Stimulated activated effector memory CD8-positive, alpha-beta T cell treated with anti-CD3 and anti-CD28 coated beads, Interleukin-12 subunit alpha, Interleukin-12 subunit beta, amount 100 ng/mL, for 72 hours (primary cell): ENCODE data around the gene ASGR1.
"Not testable (repeated sequence)": the region's sequence is repeated elsewhere in the genome, so short reads cannot be mapped to it uniquely, and the experiment has no call there.

Source experiments
- ATAC-seq: fragments of 150-1000 bp; cut with Tn5 transposase; 2 replicates; pipeline ENCODE4 v1.10.0; 2021
- DNase-seq, 2 donors: peaks; one replicate each; pipeline ENCODE4 v3.0.0; 2021 to 2022; ENCODE audit warnings: low spot score in 2 of 2
- H3K27ac Mint-ChIP-seq: one replicate; pipeline ENCODE4 v1.8.0; 2022; ENCODE audit warnings: mild to moderate bottlenecking, mixed read lengths
- H3K36me3 Mint-ChIP-seq: one replicate; pipeline ENCODE4 v1.8.0; 2022; ENCODE audit warnings: mild to moderate bottlenecking, mixed read lengths
- H3K4me1 Mint-ChIP-seq: one replicate; pipeline ENCODE4 v1.8.0; 2022; ENCODE audit warnings: mixed read lengths
- H3K4me3 Mint-ChIP-seq: one replicate; pipeline ENCODE4 v1.8.0; 2022; ENCODE audit warnings: mild to moderate bottlenecking, mixed read lengths
- H3K9me3 Mint-ChIP-seq: one replicate; pipeline ENCODE4 v1.8.0; 2022; ENCODE audit warnings: mixed read lengths

ASGR1 gene

DNA sequence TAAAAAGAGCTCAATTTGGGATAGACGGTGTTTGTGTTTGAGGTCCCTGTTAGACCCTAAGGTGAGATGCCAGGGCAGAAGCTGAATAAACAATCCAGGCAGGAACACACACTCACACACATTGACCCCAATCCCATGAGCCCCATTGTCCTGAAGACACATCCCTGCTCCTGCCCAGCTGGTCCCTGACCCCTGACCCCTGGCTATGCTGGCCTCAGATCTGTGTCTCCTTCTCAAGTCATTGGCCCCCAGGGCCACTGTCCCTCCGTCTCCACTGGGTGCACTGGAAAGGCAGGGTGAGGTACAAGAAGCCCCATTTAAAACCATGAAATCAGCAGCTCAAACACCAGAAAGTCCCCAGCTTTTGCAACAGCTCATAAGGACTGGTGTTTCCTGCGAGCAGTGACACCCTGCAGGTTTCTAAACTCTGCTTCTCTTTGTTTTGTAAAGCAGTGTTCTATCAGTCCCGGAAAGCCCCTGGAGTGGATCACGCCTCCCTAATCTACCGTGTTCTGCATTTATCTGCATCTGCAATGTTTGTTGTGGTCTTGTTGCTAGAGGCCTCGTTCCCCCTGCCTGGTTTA, 46.6 kb downstream of the ASGR1 start:
- peak; percentile 94 for ATAC-seq
- peak overlapping the region; percentile 60 for H3K4me3 Mint-ChIP-seq

DNA sequence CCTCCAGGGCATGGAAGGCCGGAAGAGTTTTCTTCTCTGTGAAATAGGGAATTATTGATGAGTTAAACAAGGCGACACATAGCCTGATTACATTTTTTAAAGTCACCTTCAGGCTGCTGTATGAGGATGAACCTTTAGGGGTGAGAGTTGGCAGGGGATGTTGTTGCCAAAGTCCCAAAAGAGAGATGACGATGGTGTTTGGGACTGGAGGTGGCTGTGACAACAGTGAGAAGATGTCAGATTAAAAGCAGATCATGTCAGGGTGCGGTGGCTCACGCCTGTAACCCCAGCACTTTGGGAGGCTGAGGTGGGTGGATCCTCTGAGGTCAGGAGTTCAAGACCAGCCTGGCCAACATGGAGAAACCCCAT, 47.8 kb downstream of the ASGR1 start:
- Mint-ChIP-seq H3K27ac (peak overlapping the region; percentile 20), H3K36me3 (no peaks in the 10 kb centered on the region), H3K9me3 (no peaks in the 10 kb centered on the region), H3K4me1 (peaks cover 29% of the 10 kb centered on the region), H3K4me3 (no peak overlapping the region)
- DNase-seq (no peak), ATAC-seq (no peak)

More for the DNA sequence above, 46.6 kb downstream of the ASGR1 start:
- Mint-ChIP-seq H3K4me1 (peaks cover 29% of the 10 kb centered on the region), H3K27ac (peak overlapping the region; percentile 67), H3K9me3 (no peaks in the 10 kb centered on the region), H3K36me3 (no peaks in the 10 kb centered on the region)
- DNase-seq: peak; percentile 7 to 67

DNA sequence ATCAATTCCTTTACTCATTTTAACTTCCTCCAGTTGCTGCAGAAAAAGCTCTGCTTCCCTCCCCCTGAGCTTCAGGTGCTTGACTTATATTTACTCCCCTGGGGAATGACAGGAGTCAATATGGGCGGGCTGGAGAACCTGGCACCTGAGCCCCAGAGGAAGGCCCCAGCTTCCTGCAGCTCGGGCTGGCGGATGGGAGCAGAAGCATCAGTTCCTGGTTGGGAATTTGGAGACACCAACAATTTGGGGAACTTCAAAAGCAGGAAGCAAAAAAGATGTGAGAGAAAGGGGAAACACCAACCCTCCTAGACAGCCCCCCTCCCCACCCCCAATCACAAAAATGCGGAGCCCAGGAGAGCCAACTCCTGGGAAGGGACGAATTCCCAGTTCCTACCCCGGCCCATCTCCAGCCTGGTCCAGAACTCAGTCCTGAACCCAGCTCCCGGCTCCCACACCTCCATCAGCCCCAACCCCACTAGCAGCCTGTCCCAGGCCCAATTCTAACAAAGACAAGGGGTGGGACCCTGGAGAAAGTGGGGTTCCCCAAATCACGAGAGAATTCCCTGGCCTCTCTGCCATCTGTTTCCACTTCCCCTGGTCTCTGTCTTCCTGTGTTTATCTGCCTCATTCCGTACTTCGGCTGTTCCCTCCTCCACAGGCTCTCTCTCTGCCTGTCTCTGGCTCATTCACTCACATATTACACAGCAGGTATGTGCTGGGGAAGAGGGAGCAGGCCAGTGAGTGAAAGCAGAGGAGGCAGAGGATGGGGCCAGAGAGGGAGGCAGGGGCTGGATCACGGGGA, 48.3 kb downstream of the ASGR1 start:
- DNase-seq (no peak), ATAC-seq (no peak)
- Mint-ChIP-seq H3K27ac (peak overlapping the region; percentile 20), H3K4me1 (peaks cover 29% of the 10 kb centered on the region), H3K9me3 (no peaks in the 10 kb centered on the region), H3K36me3 (no peaks in the 10 kb centered on the region), H3K4me3 (no peak overlapping the region)

DNA sequence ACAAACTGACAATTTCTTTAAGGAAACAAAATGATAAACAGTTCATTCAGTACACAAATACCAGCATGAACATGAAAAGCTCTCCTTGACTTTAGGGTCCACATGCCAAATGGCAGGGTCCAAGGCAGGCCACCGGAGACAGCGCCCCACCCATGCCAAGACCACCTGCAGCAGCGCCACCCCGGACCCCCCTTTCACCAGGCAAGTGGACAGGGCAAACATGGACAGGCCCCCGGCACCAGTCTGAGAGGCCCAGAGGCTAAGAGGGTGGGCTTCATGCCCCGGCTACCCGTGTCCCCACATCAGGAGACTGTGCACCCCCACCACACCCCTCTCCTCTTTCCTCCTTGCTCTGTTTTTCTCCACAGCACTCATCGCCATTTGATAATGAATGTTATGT, 49.9 kb downstream of the ASGR1 start:
- H3K4me3 Mint-ChIP-seq: no peak overlapping the region
- no peaks in the 10 kb centered on the region for H3K9me3 Mint-ChIP-seq
- ATAC-seq: no peak

DNA sequence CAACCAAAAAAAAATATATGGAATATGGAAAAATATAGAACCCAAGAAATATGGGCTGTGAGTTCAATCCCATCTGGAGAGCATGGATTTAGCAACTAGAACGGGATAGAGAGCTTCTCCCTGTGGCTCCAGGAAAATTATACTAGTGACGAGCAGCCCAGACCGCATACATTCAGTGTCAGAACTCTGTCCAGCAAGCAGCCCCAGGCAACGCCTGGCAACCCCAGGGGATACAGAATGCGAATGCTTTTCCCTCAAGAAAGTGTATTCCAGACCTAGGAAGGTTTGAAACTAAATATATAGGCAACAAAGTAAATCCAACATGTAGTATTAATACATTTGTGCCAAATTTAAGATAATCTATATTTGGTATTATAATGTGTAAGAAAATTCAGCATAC, 51.0 kb downstream of the ASGR1 start:
- no peak for ATAC-seq
- H3K27ac Mint-ChIP-seq: no peak overlapping the region
- peaks cover 22% of the 10 kb centered on the region for H3K4me1 Mint-ChIP-seq
- H3K4me3 Mint-ChIP-seq: no peak overlapping the region
- H3K9me3 Mint-ChIP-seq: no peaks in the 10 kb centered on the region
- DNase-seq: no peak
- no peaks in the 10 kb centered on the region for H3K36me3 Mint-ChIP-seq

More for the DNA sequence above, 49.9 kb downstream of the ASGR1 start:
- no peak for DNase-seq
- H3K36me3 Mint-ChIP-seq: no peaks in the 10 kb centered on the region
- peaks cover 29% of the 10 kb centered on the region for H3K4me1 Mint-ChIP-seq
- H3K27ac Mint-ChIP-seq: no peak overlapping the region

DNA sequence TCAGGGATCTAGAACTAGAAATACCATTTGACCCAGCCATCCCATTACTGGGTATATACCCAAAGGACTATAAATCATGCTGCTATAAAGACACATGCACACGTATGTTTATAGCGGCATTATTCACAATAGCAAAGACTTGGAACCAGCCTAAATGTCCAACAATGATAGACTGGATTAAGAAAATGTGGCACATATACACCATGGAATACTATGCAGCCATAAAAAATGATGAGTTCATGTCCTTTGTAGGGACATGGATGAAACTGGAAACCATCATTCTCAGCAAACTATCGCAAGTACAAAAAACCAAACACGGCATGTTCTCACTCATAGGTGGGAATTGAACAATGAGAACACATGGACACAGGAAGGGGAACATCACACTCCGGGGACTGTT, 51.7 kb downstream of the ASGR1 start:
- H3K27ac Mint-ChIP-seq, H3K9me3 Mint-ChIP-seq, DNase-seq, H3K4me3 Mint-ChIP-seq, H3K36me3 Mint-ChIP-seq, ATAC-seq: not testable (repeated sequence)
- peaks cover 16% of the 10 kb centered on the region for H3K4me1 Mint-ChIP-seq

DNA sequence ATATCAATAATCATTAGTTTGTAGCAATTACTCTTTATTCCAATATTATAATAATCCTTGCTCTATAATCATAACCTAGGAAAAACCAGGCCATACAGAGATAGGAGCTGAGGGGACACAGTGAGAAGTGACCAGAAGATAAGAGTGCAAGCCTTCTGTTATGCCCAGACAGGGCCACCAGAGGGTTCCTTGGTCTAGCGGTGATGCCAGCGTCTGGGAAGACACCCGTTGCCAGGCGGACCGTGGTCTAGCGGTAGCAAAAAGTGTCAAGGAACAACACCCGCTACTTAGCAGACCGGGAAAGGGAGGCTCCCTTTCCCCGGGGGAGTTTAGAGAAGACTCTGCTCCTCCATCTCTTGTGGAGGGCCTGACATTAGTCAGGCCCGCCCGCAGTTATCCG, 52.8 kb downstream of the ASGR1 start:
- not testable (repeated sequence) for ATAC-seq, H3K27ac Mint-ChIP-seq, DNase-seq, H3K4me1 Mint-ChIP-seq, H3K9me3 Mint-ChIP-seq, H3K4me3 Mint-ChIP-seq, H3K36me3 Mint-ChIP-seq

DNA sequence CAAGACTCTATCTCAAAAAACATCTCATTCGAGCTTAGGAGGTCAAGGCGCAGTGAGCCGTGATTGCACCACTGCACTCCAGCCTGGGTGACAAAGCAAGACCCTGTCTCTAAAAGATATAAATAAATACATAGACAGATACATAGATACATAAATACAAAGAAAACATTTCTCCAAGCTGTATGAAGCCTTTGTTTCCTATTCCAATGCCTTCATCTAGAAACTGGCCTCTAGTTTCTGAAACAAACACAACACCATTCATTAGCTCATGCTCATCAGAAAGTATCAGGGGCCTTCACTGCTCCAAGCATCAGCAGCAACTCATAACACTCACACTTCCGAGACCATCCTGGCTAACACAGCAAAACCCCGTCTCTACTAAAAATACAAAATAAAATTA, 54.2 kb downstream of the ASGR1 start:
- no peaks in the 10 kb centered on the region for H3K36me3 Mint-ChIP-seq
- H3K27ac Mint-ChIP-seq: no peak overlapping the region
- H3K4me3 Mint-ChIP-seq: no peak overlapping the region
- ATAC-seq (no peak), DNase-seq (no peak)
- H3K9me3 Mint-ChIP-seq: no peaks in the 10 kb centered on the region
- no peaks in the 10 kb centered on the region for H3K4me1 Mint-ChIP-seq

DNA sequence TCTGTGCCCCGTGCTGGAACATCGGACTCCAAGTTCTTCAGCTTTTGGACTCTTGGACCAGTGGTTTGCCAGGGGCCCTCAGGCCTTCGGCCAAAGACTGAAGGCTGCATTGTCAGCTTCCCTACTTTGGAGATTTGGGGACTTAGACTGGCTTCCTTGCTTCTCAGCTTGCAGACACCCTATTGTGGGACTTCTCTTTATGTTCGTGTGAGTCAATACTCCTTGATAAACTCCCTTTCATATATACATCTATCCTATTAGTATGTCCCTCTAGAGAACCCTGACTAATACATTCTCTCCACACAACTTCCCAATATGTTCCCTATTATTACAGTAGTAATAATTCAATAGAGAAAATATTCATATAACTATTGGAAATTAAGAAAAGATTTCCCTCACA, 55.3 kb downstream of the ASGR1 start:
- Mint-ChIP-seq H3K27ac (no peak overlapping the region), H3K36me3 (no peaks in the 10 kb centered on the region), H3K4me1 (no peaks in the 10 kb centered on the region), H3K9me3 (no peaks in the 10 kb centered on the region), H3K4me3 (no peak overlapping the region)
- ATAC-seq: no peak
- no peak for DNase-seq
